Karpas-422 (cell line): ENCODE measurements around the gene MAP2K1. TPM values are rescaled to one million over a fixed set of nuclear protein-coding genes. Genes with fewer than 3 reads are reported as not detected.

Source experiments
- DNase-seq: peaks from one replicate; pipeline ENCODE4 v3.0.0-alpha.2; 2015
- H2AFZ ChIP-seq: fragments of 200-600 bp; sonication (generic); 2 replicates; pipeline ENCODE4 v1.6.1; 2014; ENCODE audit warnings: antibody characterized with exemption, low read length, mixed read lengths
- H3K27ac ChIP-seq: fragments of 200-600 bp; sonication (generic); 2 replicates; pipeline ENCODE4 v1.5.1; 2014; ENCODE audit warnings: mild to moderate bottlenecking, low read length, moderate library complexity
- H3K27me3 ChIP-seq: fragments of 200-600 bp; sonication (generic); 2 replicates; pipeline ENCODE4 v1.6.1; 2014; ENCODE audit warnings: low read length, mixed read lengths
- H3K36me3 ChIP-seq: fragments of 200-600 bp; sonication (generic); 2 replicates; pipeline ENCODE4 v1.6.1; 2014; ENCODE audit warnings: low read length, mixed read lengths; ENCODE audit not compliant: insufficient read depth
- H3K4me1 ChIP-seq: fragments of 200-600 bp; sonication (generic); 2 replicates; pipeline ENCODE4 v1.6.1; 2014; ENCODE audit warnings: mild to moderate bottlenecking, low read length, mixed read lengths
- H3K4me2 ChIP-seq: fragments of 200-600 bp; sonication (generic); 2 replicates; pipeline ENCODE4 v1.6.1; 2014; ENCODE audit warnings: low read length, low read depth, mild to moderate bottlenecking; ENCODE audit not compliant: poor library complexity, severe bottlenecking
- H3K4me3 ChIP-seq: fragments of 200-600 bp; sonication (generic); 2 replicates; pipeline ENCODE4 v1.5.1; 2014; ENCODE audit warnings: mild to moderate bottlenecking, antibody characterized with exemption, low read length, mixed read lengths
- H3K79me2 ChIP-seq: fragments of 200-600 bp; sonication (generic); 2 replicates; pipeline ENCODE4 v1.6.1; 2014; ENCODE audit warnings: mild to moderate bottlenecking, low read length, mixed read lengths
- H3K9ac ChIP-seq: fragments of 200-600 bp; sonication (generic); 2 replicates; pipeline ENCODE4 v1.6.0; 2014; ENCODE audit warnings: low read length
- H3K9me2 ChIP-seq: fragments of 200-600 bp; sonication (generic), shearing (Covaris generic); replicated peaks from 2 replicates; pipeline ENCODE4 v1.6.0; 2014; ENCODE audit warnings: mild to moderate bottlenecking, low read length, moderate library complexity; ENCODE audit not compliant: insufficient read depth
- H3K9me3 ChIP-seq: fragments of 300-700, 200-600 bp; sonication (generic); 2 replicates; pipeline ENCODE4 v1.6.1; 2014; ENCODE audit warnings: low read length, mixed read lengths
- H4K20me1 ChIP-seq: fragments of 200-600 bp; sonication (generic); 2 replicates; pipeline ENCODE4 v1.6.1; 2014; ENCODE audit warnings: mild to moderate bottlenecking, antibody characterized with exemption, low read length, low read depth; ENCODE audit not compliant: insufficient read depth
- total RNA-seq: library from RNA; depleted of rRNA; stranded (reverse); fragments of >200 nt; shearing (Covaris generic); gene quantifications from 2 replicates; pipeline ENCODE4 v1.2.3, GENCODE V29; 2014; ENCODE audit warnings: low replicate concordance

The MAP2K1 gene
- total RNA-seq, 1 experiment from 2014 or later, result 46.6 TPM

- Histone ChIP-seq H3K4me1 (peaks cover 56% of the 10 kb centered on the region), H3K4me3 (no peak overlapping the region), H2AFZ (no peak overlapping the region), H3K27ac (no peak overlapping the region), H3K9ac (no peak overlapping the region), H3K27me3 (no peaks in the 10 kb centered on the region), H3K9me3 (no peaks in the 10 kb centered on the region; the same call in 1 of the 2 replicates), H3K79me2 (peaks cover 99% of the 10 kb centered on the region), H3K4me2 (no peak overlapping the region), H3K9me2 (no peaks in the 10 kb centered on the region), H4K20me1 (0 out of 2 replicates have a peak, but pooled peaks cover 3% of the 10 kb centered on the region), H3K36me3 (peaks cover 27% of the 10 kb centered on the region)
- no peak for DNase-seq
Measured at GRCh38 chr15:66408254-66408653, 21.5 kb downstream of the MAP2K1 start.

GRCh38 chr15:66408675-66409282 lies 22.1 kb downstream of the MAP2K1 start:
- H3K4me1 ChIP-seq, result peaks cover 51% of the 10 kb centered on the region
- H4K20me1 ChIP-seq, result 0 out of 2 replicates have a peak, but pooled peaks cover 3% of the 10 kb centered on the region

GRCh38 chr15:66409565-66410108 lies 22.9 kb downstream of the MAP2K1 start:
- Histone ChIP-seq H3K4me1 (peaks cover 43% of the 10 kb centered on the region), H3K4me2 (no peak overlapping the region)
- DNase-seq, result no peak

More at GRCh38 chr15:66408675-66409282, 22.1 kb downstream of the MAP2K1 start:
- Histone ChIP-seq H3K9ac (no peak overlapping the region), H3K79me2 (peaks cover 99% of the 10 kb centered on the region), H2AFZ (no peak overlapping the region), H3K36me3 (peaks cover 27% of the 10 kb centered on the region), H3K9me3 (no peaks in the 10 kb centered on the region; the same call in 1 of the 2 replicates), H3K27me3 (no peaks in the 10 kb centered on the region), H3K4me3 (no peak overlapping the region), H3K9me2 (no peaks in the 10 kb centered on the region), H3K27ac (no peak overlapping the region), H3K4me2 (no peak overlapping the region)
- DNase-seq, result no peak

GRCh38 chr15:66411190-66411589 lies 24.5 kb downstream of the MAP2K1 start:
- no peak overlapping the region for H3K27ac ChIP-seq
- no peak for DNase-seq
- peaks cover 31% of the 10 kb centered on the region for H3K36me3 ChIP-seq
- no peaks in the 10 kb centered on the region for H3K9me2 ChIP-seq
- no peak overlapping the region for H2AFZ ChIP-seq
- peaks cover 43% of the 10 kb centered on the region for H3K4me1 ChIP-seq
- H3K79me2 ChIP-seq, result peaks cover 99% of the 10 kb centered on the region
- H3K9ac ChIP-seq, result no peak overlapping the region
- H4K20me1 ChIP-seq, result 0 out of 2 replicates have a peak, but pooled peaks cover 3% of the 10 kb centered on the region
- H3K4me3 ChIP-seq, result no peak overlapping the region
- no peaks in the 10 kb centered on the region; the same call in 1 of the 2 replicates for H3K9me3 ChIP-seq
- H3K27me3 ChIP-seq, result no peaks in the 10 kb centered on the region
- no peak overlapping the region for H3K4me2 ChIP-seq

More at GRCh38 chr15:66409565-66410108, 22.9 kb downstream of the MAP2K1 start:
- Histone ChIP-seq H3K9ac (no peak overlapping the region), H3K27ac (no peak overlapping the region), H3K4me3 (no peak overlapping the region), H2AFZ (no peak overlapping the region), H3K9me2 (no peaks in the 10 kb centered on the region), H3K27me3 (no peaks in the 10 kb centered on the region), H3K36me3 (peaks cover 31% of the 10 kb centered on the region), H3K9me3 (no peaks in the 10 kb centered on the region; the same call in 1 of the 2 replicates), H4K20me1 (0 out of 2 replicates have a peak, but pooled peaks cover 3% of the 10 kb centered on the region), H3K79me2 (peaks cover 99% of the 10 kb centered on the region)

GRCh38 chr15:66412220-66412619 lies 25.5 kb downstream of the MAP2K1 start:
- DNase-seq, result no peak
- Histone ChIP-seq H3K4me2 (no peak overlapping the region), H3K27me3 (no peaks in the 10 kb centered on the region), H3K4me1 (peaks cover 46% of the 10 kb centered on the region), H4K20me1 (0 out of 2 replicates have a peak, but pooled peaks cover 3% of the 10 kb centered on the region), H3K9ac (no peak overlapping the region), H3K27ac (no peak overlapping the region), H3K9me3 (no peaks in the 10 kb centered on the region; the same call in 1 of the 2 replicates), H3K79me2 (peaks cover 99% of the 10 kb centered on the region), H2AFZ (no peak overlapping the region), H3K9me2 (no peaks in the 10 kb centered on the region), H3K36me3 (peaks cover 31% of the 10 kb centered on the region), H3K4me3 (no peak overlapping the region)

GRCh38 chr15:66413579-66413978 lies 26.9 kb downstream of the MAP2K1 start:
- H3K4me1 ChIP-seq, result peaks cover 51% of the 10 kb centered on the region
- no peaks in the 10 kb centered on the region for H3K27me3 ChIP-seq
- no peak overlapping the region for H3K4me3 ChIP-seq
- peaks cover 99% of the 10 kb centered on the region for H3K79me2 ChIP-seq
- H2AFZ ChIP-seq, result no peak overlapping the region
- H3K36me3 ChIP-seq, result peaks cover 31% of the 10 kb centered on the region
- H3K27ac ChIP-seq, result no peak overlapping the region
- H3K9me2 ChIP-seq, result no peaks in the 10 kb centered on the region
- no peak for DNase-seq
- no peak overlapping the region for H3K9ac ChIP-seq
- H4K20me1 ChIP-seq, result 0 out of 2 replicates have a peak, but pooled peaks cover 3% of the 10 kb centered on the region
- no peaks in the 10 kb centered on the region; the same call in 1 of the 2 replicates for H3K9me3 ChIP-seq
- H3K4me2 ChIP-seq, result no peak overlapping the region

GRCh38 chr15:66415360-66415759 lies 28.6 kb downstream of the MAP2K1 start:
- Histone ChIP-seq H3K4me2 (no peak overlapping the region), H3K79me2 (peaks cover 99% of the 10 kb centered on the region), H3K9ac (no peak overlapping the region), H3K27ac (peak overlapping the region; percentile 34), H2AFZ (no peak overlapping the region), H3K9me3 (no peaks in the 10 kb centered on the region; the same call in 1 of the 2 replicates), H3K9me2 (no peaks in the 10 kb centered on the region), H4K20me1 (no peaks in the 10 kb centered on the region), H3K27me3 (no peaks in the 10 kb centered on the region), H3K4me3 (no peak overlapping the region), H3K36me3 (peaks cover 19% of the 10 kb centered on the region; the same call in 1 of the 2 replicates), H3K4me1 (peaks cover 37% of the 10 kb centered on the region)
- DNase-seq, result no peak

- DNase-seq, result no peak
- Histone ChIP-seq H3K9ac (no peak overlapping the region), H3K9me3 (no peaks in the 10 kb centered on the region), H3K27me3 (no peaks in the 10 kb centered on the region), H3K79me2 (peaks cover 94% of the 10 kb centered on the region), H4K20me1 (no peaks in the 10 kb centered on the region), H3K4me2 (peak overlapping the region; percentile 22), H3K36me3 (peaks cover 6% of the 10 kb centered on the region; the same call in 1 of the 2 replicates), H3K4me1 (peaks cover 37% of the 10 kb centered on the region), H3K9me2 (no peaks in the 10 kb centered on the region), H2AFZ (no peak overlapping the region), H3K4me3 (peak overlapping the region; percentile 2; the same call in 1 of the 2 replicates), H3K27ac (peak overlapping the region; percentile 38)
Measured at GRCh38 chr15:66417736-66418135, 31.0 kb downstream of the MAP2K1 start.
